ENCODE measurements around the gene PMPCA.

Gene PMPCA

GRCh38 chr9:136471802-136472487 is 61.5 kb downstream of the PMPCA start:
- H3K4me3 ChIP-seq (ENCODE audit: low read length): no peak overlapping the region
- no peaks in the 10 kb centered on the region for H3K27me3 ChIP-seq (ENCODE audit: control insufficient read depth, insufficient read depth, low read length)
- peaks cover 96% of the 10 kb centered on the region for H3K36me3 ChIP-seq (ENCODE audit: control insufficient read depth, low read depth, low read length)
- H3K27ac ChIP-seq (ENCODE audit: low read length): no peak overlapping the region
- H3K4me1 ChIP-seq (ENCODE audit: control insufficient read depth, low read depth, low read length): no peaks in the 10 kb centered on the region
- H3K9me3 ChIP-seq (ENCODE audit: control insufficient read depth, low read depth, low read length): no peaks in the 10 kb centered on the region
- H3K9ac ChIP-seq (ENCODE audit: low read length): no peak overlapping the region

- Histone ChIP-seq H3K4me3 (ENCODE audit: low read length) (no peak overlapping the region), H3K27ac (ENCODE audit: low read length) (no peak overlapping the region), H3K9ac (ENCODE audit: low read length) (no peak overlapping the region)
Observed at GRCh38 chr9:136472640-136473353, 62.3 kb downstream of the PMPCA start.

GRCh38 chr9:136473354-136473721 is 62.9 kb downstream of the PMPCA start:
- Histone ChIP-seq H3K27ac (ENCODE audit: low read length) (no peak overlapping the region), H3K27me3 (ENCODE audit: control insufficient read depth, insufficient read depth, low read length) (no peaks in the 10 kb centered on the region), H3K36me3 (ENCODE audit: control insufficient read depth, low read depth, low read length) (peaks cover 94% of the 10 kb centered on the region), H3K4me3 (ENCODE audit: low read length) (no peak overlapping the region), H3K9ac (ENCODE audit: low read length) (no peak overlapping the region), H3K9me3 (ENCODE audit: control insufficient read depth, low read depth, low read length) (no peaks in the 10 kb centered on the region), H3K4me1 (ENCODE audit: control insufficient read depth, low read depth, low read length) (no peaks in the 10 kb centered on the region)

More at GRCh38 chr9:136472640-136473353, 62.3 kb downstream of the PMPCA start:
- H3K27me3 ChIP-seq (ENCODE audit: control insufficient read depth, insufficient read depth, low read length): no peaks in the 10 kb centered on the region
- H3K9me3 ChIP-seq (ENCODE audit: control insufficient read depth, low read depth, low read length): no peaks in the 10 kb centered on the region
- peaks cover 96% of the 10 kb centered on the region for H3K36me3 ChIP-seq (ENCODE audit: control insufficient read depth, low read depth, low read length)
- H3K4me1 ChIP-seq (ENCODE audit: control insufficient read depth, low read depth, low read length): no peaks in the 10 kb centered on the region
